ENCODE measurements around the gene EEFSEC. TPM values are rescaled to one million over a fixed set of nuclear protein-coding genes. Genes with fewer than 3 reads are reported as not detected.

Gene EEFSEC
- total and polyA plus RNA-seq, 12 donors: 5.5 to 15.6 (median 10.4) TPM

DNA sequence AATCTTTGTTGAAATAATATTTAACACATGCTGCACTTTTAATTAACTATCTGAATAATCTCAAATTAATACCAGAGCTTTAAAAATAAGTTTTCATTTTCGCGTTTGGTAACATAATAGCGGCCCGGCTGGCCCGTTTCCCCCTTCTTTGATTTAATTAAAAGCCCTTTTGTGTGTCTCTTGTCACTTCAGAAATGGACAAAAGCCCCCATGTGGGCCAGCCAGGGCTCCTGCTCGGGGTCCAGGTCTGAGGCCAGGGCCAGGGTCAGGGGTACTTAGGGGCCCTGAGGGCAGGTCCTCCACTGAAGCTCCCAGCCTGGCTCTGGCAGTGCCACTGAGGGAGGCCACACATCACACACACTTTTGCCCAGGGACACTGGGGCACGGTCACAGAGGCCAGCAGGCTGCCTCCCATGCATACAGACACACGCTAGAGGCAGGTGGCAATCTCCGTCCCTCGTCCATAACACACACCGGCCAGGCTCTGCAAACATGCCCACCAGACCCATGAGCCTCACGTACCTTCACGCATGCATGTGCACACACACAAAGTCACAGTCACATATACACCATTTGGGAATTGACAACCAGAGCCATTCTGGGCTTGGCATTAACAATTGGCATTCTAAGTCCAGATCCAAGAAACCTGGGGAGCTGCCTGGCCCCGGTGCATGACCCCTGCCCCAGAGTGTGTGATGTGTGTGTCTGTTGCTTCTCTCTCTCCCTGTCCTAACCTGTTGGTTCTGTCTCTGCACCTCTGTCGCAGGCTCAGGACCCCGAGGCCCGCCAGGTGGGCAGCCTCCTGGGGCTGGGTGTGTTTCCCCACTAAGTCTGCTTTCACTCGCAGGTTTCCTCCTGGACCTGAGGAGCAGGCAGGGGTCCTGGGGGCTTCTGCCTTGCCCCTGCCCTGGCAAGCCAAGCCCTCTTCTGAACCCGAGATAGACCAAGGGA is 274.9 kb downstream of the EEFSEC start:
- no peaks in the 10 kb centered on the region for H3K9me3 ChIP-seq (replicated peaks in 1 of 3)
- H3K36me3 ChIP-seq (replicated peaks in 1 of 2): no peaks in the 10 kb centered on the region
- H3K27me3 ChIP-seq: peaks cover 11% of the 10 kb centered on the region
- no peak overlapping the region for H3K4me3 ChIP-seq
- intact Hi-C loops (cut with DNase I): loop anchor here (5.0 to 10.0 kb wide), 3 partner anchors 69 to 263 kb away; no protein-coding TSS in a partner anchor
- 88 to 94% (median 90%) methylated on average over 12 to 19 of the region's 19 CpGs for WGBS, 4 donors
- no peak for TF ChIP-seq POLR2A (IDR thresholded peaks at IDR 0.05)
- TF ChIP-seq, protein P1, sequence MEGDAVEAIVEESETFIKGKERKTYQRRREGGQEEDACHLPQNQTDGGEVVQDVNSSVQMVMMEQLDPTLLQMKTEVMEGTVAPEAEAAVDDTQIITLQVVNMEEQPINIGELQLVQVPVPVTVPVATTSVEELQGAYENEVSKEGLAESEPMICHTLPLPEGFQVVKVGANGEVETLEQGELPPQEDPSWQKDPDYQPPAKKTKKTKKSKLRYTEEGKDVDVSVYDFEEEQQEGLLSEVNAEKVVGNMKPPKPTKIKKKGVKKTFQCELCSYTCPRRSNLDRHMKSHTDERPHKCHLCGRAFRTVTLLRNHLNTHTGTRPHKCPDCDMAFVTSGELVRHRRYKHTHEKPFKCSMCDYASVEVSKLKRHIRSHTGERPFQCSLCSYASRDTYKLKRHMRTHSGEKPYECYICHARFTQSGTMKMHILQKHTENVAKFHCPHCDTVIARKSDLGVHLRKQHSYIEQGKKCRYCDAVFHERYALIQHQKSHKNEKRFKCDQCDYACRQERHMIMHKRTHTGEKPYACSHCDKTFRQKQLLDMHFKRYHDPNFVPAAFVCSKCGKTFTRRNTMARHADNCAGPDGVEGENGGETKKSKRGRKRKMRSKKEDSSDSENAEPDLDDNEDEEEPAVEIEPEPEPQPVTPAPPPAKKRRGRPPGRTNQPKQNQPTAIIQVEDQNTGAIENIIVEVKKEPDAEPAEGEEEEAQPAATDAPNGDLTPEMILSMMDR (IDR thresholded peaks at IDR 0.05): no peak
- no peak overlapping the region for H3K27ac ChIP-seq
- DNase-seq: no peak
- peaks cover 5 to 13% of the 10 kb centered on the region in 2 donors for H3K4me1 ChIP-seq (replicated peaks in 1 of 2)

DNA sequence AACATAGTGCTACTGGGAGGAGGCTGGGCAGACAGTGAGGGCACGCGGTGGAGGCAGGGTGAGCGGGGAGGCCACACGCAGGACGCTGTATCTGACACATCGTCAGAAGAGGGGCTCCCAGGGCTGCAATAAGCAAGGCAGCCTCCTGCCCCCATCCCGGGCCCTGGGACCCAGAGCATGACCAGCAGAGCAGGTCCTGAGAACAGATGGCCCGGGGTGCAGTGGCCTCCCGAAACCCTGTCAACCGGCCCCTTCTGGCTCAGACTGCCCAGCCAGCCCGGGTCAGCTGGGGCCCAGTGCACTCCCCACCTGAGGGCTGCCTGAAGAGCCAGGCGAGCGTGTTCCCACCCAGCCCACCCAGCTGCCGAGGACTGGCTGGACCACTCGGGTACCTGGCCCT is 276.0 kb downstream of the EEFSEC start:
- intact Hi-C loops (cut with DNase I): loop anchor here (5.0 to 10.0 kb wide), 3 partner anchors 68 to 264 kb away; no protein-coding TSS in a partner anchor
- Histone ChIP-seq H3K4me1 (replicated peaks in 1 of 2) (peaks cover 5 to 13% of the 10 kb centered on the region in 2 donors), H3K27me3 (peaks cover 15% of the 10 kb centered on the region), H3K36me3 (replicated peaks in 1 of 2) (no peaks in the 10 kb centered on the region), H3K9me3 (replicated peaks in 1 of 3) (no peaks in the 10 kb centered on the region), H3K27ac (no peak overlapping the region), H3K4me3 (no peak overlapping the region)
- no peak for TF ChIP-seq POLR2A (IDR thresholded peaks at IDR 0.05)
- TF ChIP-seq, protein P1 (IDR thresholded peaks at IDR 0.05): no peak
- DNase-seq: no peak
- 90 to 100% (median 94%) methylated on average over 4 to 15 of the region's 15 CpGs for WGBS, 4 donors

DNA sequence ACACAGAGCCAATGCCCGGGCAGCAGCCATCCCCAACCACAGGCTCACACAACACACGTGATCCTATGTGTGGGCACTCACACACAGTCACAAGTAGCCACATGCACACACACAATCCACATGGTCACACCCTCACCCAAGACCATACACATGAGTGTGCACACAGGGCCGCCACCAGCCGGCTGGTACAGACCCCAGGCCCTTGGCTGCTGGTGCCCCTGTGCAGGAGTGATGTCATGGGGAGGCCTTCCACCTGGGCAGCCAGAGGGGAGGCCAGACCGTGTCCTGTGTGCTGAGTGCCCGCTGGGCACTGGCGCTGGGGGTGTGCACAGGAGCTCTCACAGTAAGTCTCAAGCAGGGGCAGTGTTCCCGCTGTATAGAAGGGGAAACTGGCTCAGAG is 276.5 kb downstream of the EEFSEC start:
- intact Hi-C loops (cut with DNase I): loop anchor here (5.0 to 10.0 kb wide), 3 partner anchors 68 to 265 kb away; no protein-coding TSS in a partner anchor
- Histone ChIP-seq H3K4me1 (replicated peaks in 1 of 2) (peaks cover 5 to 13% of the 10 kb centered on the region in 2 donors), H3K27ac (no peak overlapping the region), H3K27me3 (peaks cover 15% of the 10 kb centered on the region), H3K4me3 (no peak overlapping the region), H3K9me3 (replicated peaks in 1 of 3) (no peaks in the 10 kb centered on the region), H3K36me3 (replicated peaks in 1 of 2) (no peaks in the 10 kb centered on the region)
- WGBS, 4 donors: 84 to 90% (median 86%) methylated on average over 4 to 8 of the region's 8 CpGs
- DNase-seq: no peak
- no peak for TF ChIP-seq POLR2A (IDR thresholded peaks at IDR 0.05)
- TF ChIP-seq, protein P1 (IDR thresholded peaks at IDR 0.05): no peak

DNA sequence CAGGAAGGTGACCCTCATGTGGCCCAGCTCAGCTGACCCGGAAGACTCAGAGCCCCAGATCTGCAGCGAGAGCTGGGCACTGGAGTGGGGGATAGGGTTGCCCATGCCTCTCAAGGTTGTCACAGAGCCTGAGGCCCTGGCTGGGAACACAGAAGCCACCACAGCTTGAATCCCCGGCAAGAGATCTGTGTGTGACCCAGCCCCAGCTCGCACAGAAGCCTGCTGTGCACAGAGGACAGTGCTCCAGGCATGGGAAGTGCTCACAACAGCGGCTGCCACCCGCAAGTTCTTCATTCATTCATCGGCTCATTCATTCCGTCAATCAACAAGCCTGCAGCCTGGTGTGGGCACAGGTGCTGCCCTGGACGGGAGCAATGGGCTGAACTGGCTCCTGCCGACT is 277.0 kb downstream of the EEFSEC start:
- Histone ChIP-seq H3K27me3 (peaks cover 15% of the 10 kb centered on the region), H3K9me3 (replicated peaks in 1 of 3) (no peaks in the 10 kb centered on the region), H3K4me1 (replicated peaks in 1 of 2) (peaks cover 5 to 13% of the 10 kb centered on the region in 2 donors), H3K4me3 (no peak overlapping the region), H3K27ac (no peak overlapping the region), H3K36me3 (replicated peaks in 1 of 2) (no peaks in the 10 kb centered on the region)
- WGBS, 4 donors: 78 to 90% (median 79%) methylated on average over 10 of the region's 10 CpGs; no CpG with 5 or more reads in 1 of the 4 donors
- intact Hi-C loops (cut with DNase I): no loop called here
- no peak for DNase-seq
- TF ChIP-seq, protein P1 (IDR thresholded peaks at IDR 0.05): no peak
- TF ChIP-seq POLR2A (IDR thresholded peaks at IDR 0.05): no peak

All from adrenal gland (tissue), 12 donors.